HFF-Myc (cell line): ENCODE measurements around the gene TNFAIP6.
"Not testable (repeated sequence)": the region's sequence is repeated elsewhere in the genome, so short reads cannot be mapped to it uniquely, and the experiment has no call there.

ENCODE experiments used
- DNase-seq: peaks from one replicate; pipeline ENCODE4 v3.0.0-alpha.2; 2011; ENCODE audit warnings: low read depth; ENCODE audit errors: extremely low read depth
- H3K4me3 ChIP-seq: replicated peaks from 2 replicates; pipeline ENCODE4 v1.5.1; 2011; ENCODE audit warnings: low read depth, mild to moderate bottlenecking, control low read depth, low read length
- CTCF ChIP-seq: IDR thresholded peaks from 2 replicates; pipeline ENCODE4 v1.5.1; 2012; ENCODE audit warnings: mild to moderate bottlenecking, low read depth, low read length, control low read depth; ENCODE audit errors: missing control alignments

The TNFAIP6 gene

GRCh38 chr2:151357359-151357758 is at the start of gene TNFAIP6:
TSS of gene TNFAIP6 (plus strand) at chr2:151357592. CDS start at chr2:151357667, 75 bp downstream.
- peak within 1 kb of the TSS; percentile 41 for H3K4me3 ChIP-seq
- peak; percentile 92 for DNase-seq
- TF ChIP-seq CTCF = no peak

- not testable (repeated sequence) for H3K4me3 ChIP-seq, DNase-seq
These were observed 47.1 kb upstream of the TNFAIP6 start for GRCh38 chr2:151310313-151310712.

- DNase-seq = not testable (repeated sequence)
These were observed 45.0 kb upstream of the TNFAIP6 start for GRCh38 chr2:151312440-151312839.

GRCh38 chr2:151315381-151315903 is 42.0 kb upstream of the TNFAIP6 start:
- H3K4me3 ChIP-seq = no peak overlapping the region
- no peak for TF ChIP-seq CTCF
- DNase-seq = no peak

More at GRCh38 chr2:151312440-151312839, 45.0 kb upstream of the TNFAIP6 start:
- H3K4me3 ChIP-seq = not testable (repeated sequence)

GRCh38 chr2:151325581-151326095 is 31.8 kb upstream of the TNFAIP6 start:
- H3K4me3 ChIP-seq = no peak overlapping the region
- TF ChIP-seq CTCF = no peak
- DNase-seq = no peak

GRCh38 chr2:151326554-151326953 is 30.8 kb upstream of the TNFAIP6 start:
- TF ChIP-seq CTCF = no peak
- H3K4me3 ChIP-seq = no peak overlapping the region
- DNase-seq = no peak

GRCh38 chr2:151329998-151330397 is 27.4 kb upstream of the TNFAIP6 start:
- H3K4me3 ChIP-seq = no peak overlapping the region
- no peak for DNase-seq
- TF ChIP-seq CTCF = no peak

GRCh38 chr2:151333083-151333482 is 24.3 kb upstream of the TNFAIP6 start:
- TF ChIP-seq CTCF = no peak
- no peak for DNase-seq
- H3K4me3 ChIP-seq = no peak overlapping the region
